Bronchus fibroblast of lung (primary cell): ENCODE measurements around the gene CHD3. TPM values are rescaled to one million over a fixed set of nuclear protein-coding genes. Genes with fewer than 3 reads are reported as not detected.

ENCODE experiments used
- total RNA-seq: library from RNA; depleted of rRNA; stranded (reverse); fragments of >200 nt; gene quantifications from 2 replicates; pipeline ENCODE4 v1.2.3, GENCODE V29; 2015

Gene CHD3
- total RNA-seq = 45.9 and 46.5 TPM in 2 replicates

DNA sequence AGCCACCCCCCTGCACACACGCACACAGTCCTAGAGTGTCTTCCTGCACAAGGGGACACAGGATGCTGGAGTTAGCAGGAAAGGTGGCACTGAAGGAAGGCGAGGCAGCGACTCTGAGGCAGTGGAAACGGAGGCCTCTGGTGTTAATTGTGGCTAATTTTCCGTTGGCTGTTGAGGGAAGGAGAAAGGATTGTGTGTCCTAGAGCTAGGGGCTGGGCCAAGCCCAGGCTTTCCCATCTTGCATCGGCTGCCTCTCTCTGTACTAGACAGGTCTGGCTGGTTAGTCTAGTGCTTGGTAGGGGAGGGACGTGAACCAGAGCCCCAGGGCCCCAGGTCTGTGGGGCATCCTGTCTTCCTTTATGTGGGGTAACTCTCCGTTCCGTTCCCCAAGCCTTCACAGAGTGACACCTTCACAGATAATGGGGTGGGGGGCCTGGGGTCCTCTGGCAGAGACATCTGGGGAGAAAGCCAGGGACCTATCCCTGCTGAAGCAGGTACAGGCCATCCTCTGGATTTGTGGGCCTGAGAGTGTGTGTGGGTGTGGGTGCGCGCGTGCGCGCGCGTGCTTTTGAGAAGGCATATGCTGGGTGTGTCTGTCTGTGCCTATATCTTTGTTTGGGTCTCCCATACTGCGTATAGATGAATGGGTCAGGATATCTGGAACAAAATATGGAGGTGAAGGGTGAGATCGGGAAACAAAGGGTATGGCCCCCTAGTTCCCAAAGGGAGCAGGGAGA is at the start of gene CHD3:
Gene CHD3, plus strand, starts transcription at position 606 of the 737 bp plus-strand sequence. CDS start 212 bp downstream, outside the sequence.

GRCh38 chr17:7854851-7855659 is 33.5 kb upstream of the CHD3 start, which contains the start of gene TMEM88:
Gene TMEM88, plus strand, starts transcription at chr17:7855066. Its CDS starts 9 bp downstream, at chr17:7855075.

GRCh38 chr17:7856811-7857712 is 31.5 kb upstream of the CHD3 start, which contains the start of gene NAA38:
Gene NAA38, minus strand, starts transcription at chr17:7857559. Its CDS starts 96 bp downstream, at chr17:7857463.

GRCh38 chr17:7857713-7858521 is 30.7 kb upstream of the CHD3 start, which contains the start of gene CYB5D1:
Gene CYB5D1, plus strand, starts transcription at chr17:7858003. Its CDS starts 132 bp downstream, at chr17:7858135.

GRCh38 chr17:7915611-7916384 is 27.2 kb downstream of the CHD3 start, which contains the start of gene RNF227:
Gene RNF227, minus strand, starts transcription at chr17:7916289. Its CDS starts 94 bp downstream, at chr17:7916195.

GRCh38 chr17:7929158-7930023 is 40.8 kb downstream of the CHD3 start, which contains the start of gene KCNAB3:
Gene KCNAB3, minus strand, starts transcription at chr17:7929856. Its CDS starts 421 bp downstream, at chr17:7929435.

DNA sequence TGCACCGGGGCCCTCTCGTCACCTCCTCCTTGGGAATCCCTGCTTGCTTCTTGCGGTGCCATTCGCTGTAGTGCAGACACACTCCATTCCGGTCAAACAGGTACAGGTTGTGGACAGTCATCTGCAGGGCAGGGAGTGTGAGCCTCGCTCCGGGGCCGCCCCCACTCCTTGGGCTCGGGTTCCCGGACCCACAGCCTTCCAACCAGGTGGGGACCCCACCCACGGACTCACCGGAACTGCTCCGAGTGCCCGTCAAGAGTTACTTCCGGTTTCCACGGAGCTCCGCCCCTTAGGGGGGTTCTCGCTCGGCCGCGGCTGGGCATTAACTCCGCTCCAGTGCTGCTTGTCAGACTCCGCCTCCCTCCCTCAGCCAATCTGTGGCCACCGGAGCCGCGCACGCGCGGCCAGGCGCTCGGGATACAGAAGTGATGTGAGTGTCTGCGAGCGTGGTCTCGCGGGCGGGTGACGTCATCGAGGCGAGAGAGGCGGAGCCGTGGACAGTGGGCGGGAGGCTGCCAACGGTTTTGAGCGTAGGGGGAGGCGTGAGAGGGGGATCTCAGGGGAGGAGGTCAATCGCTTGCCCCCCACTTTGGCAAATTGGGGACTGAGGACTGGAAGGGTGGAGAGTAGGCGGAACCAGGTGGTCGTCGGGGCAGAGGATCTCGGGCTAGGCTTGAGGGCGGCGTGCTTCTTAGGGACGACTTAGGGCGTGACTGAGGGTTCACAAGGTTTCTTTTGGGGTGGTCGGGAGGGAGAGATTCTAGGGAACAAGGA is 43.3 kb downstream of the CHD3 start, which contains the start of the genes CNTROB and TRAPPC1:
Gene CNTROB, plus strand, starts transcription at position 498 of the 774 bp plus-strand sequence. CDS start 874 bp downstream, outside the sequence.
Gene TRAPPC1, minus strand, starts transcription at position 238 of the 774 bp plus-strand sequence. Its CDS starts 117 bp downstream, at position 121.

Other genes starting within 250 kb of the CHD3 start
- not detected in 2 replicates for gene ATP1B2, start 237.9 kb upstream of the CHD3 start, total RNA-seq
- gene TP53, start 201.3 kb upstream of the CHD3 start, total RNA-seq = 57.2 and 61.9 TPM in 2 replicates
- 21.7 and 22.7 TPM in 2 replicates for gene WRAP53, start 200.3 kb upstream of the CHD3 start, total RNA-seq
- gene EFNB3, start 183.6 kb upstream of the CHD3 start, total RNA-seq = 0.67 and 0.89 TPM in 2 replicates
- gene DNAH2, start 171.0 kb upstream of the CHD3 start, total RNA-seq = under 0.01 and 0.17 TPM in 2 replicates
- gene KDM6B, start 54.6 kb upstream of the CHD3 start, total RNA-seq = 1.2 and 1.7 TPM in 2 replicates
- gene TMEM88, start 33.7 kb upstream of the CHD3 start, total RNA-seq = 0.74 and 4.2 TPM in 2 replicates
- 138 and 167 TPM in 2 replicates for gene NAA38, start 31.2 kb upstream of the CHD3 start, total RNA-seq
- gene CYB5D1, start 30.8 kb upstream of the CHD3 start, total RNA-seq = 4.9 and 5.2 TPM in 2 replicates
- gene RNF227, start 27.5 kb downstream of the CHD3 start, total RNA-seq = 1.0 and 1.2 TPM in 2 replicates
- 0.67 and 1.2 TPM in 2 replicates for gene KCNAB3, start 41.1 kb downstream of the CHD3 start, total RNA-seq
- 71.8 and 102 TPM in 2 replicates for gene TRAPPC1, start 43.2 kb downstream of the CHD3 start, total RNA-seq
- 24.5 TPM in 2 replicates for gene CNTROB, start 43.4 kb downstream of the CHD3 start, total RNA-seq
- gene GUCY2D, start 113.8 kb downstream of the CHD3 start, total RNA-seq = 0.15 TPM in 1 of 2 replicates, not detected in the other
- gene ALOX15B, start 150.3 kb downstream of the CHD3 start, total RNA-seq = under 0.01 TPM in 1 of 2 replicates, not detected in the other
- not detected in 2 replicates for gene ALOX12B, start 198.9 kb downstream of the CHD3 start, total RNA-seq
- gene ALOXE3, start 229.7 kb downstream of the CHD3 start, total RNA-seq = under 0.01 TPM in 1 of 2 replicates, not detected in the other
- 0.17 and 0.89 TPM in 2 replicates for gene HES7, start 235.3 kb downstream of the CHD3 start, total RNA-seq